ENCODE results near the gene MAP3K7CL. TPM values are rescaled to one million over a fixed set of nuclear protein-coding genes. Genes with fewer than 3 reads are reported as not detected.
"Not testable (repeated sequence)": the region's sequence is repeated elsewhere in the genome, so short reads cannot be mapped to it uniquely, and the experiment has no call there.

MAP3K7CL gene
- total RNA-seq, 1 donor from 2014 or later = 67.3 TPM

- Histone ChIP-seq H3K79me2 (ENCODE audit: insufficient read depth, low read length) (peaks cover 14% of the 10 kb centered on the region), H3K9me3 (ENCODE audit: insufficient read depth, low read depth, low read length) (no peaks in the 10 kb centered on the region), H3K4me3 (ENCODE audit: insufficient read depth, low read depth, low read length) (no peak overlapping the region), H3K9ac (ENCODE audit: low read length) (peak overlapping the region; percentile 79), H3K27me3 (ENCODE audit: insufficient read depth, low read length) (no peaks in the 10 kb centered on the region), H3K27ac (ENCODE audit: low read depth, low read length) (peak overlapping the region; percentile 97), H3K36me3 (ENCODE audit: insufficient read depth, low read length) (peaks cover 33% of the 10 kb centered on the region), H2AFZ (ENCODE audit: low read depth, low read length) (no peak overlapping the region), H4K20me1 (ENCODE audit: insufficient read depth, low read length) (no peaks in the 10 kb centered on the region), H3K4me2 (ENCODE audit: low read length) (no peak overlapping the region), H3K4me1 (ENCODE audit: insufficient read depth, low read length) (peaks cover 22% of the 10 kb centered on the region)
- DNase-seq (ENCODE audit: low read depth) = peak; percentile 71
- H3K4me1 Mint-ChIP-seq (ENCODE audit: low read depth, unreplicated experiment) = peaks cover 12% of the 10 kb centered on the region
- H3K27ac Mint-ChIP-seq (ENCODE audit: unreplicated experiment) = no peak overlapping the region
- H3K4me3 Mint-ChIP-seq (ENCODE audit: unreplicated experiment) = no peak overlapping the region
- peaks cover 16% of the 10 kb centered on the region for H3K36me3 Mint-ChIP-seq (ENCODE audit: low read depth, unreplicated experiment)
- no peaks in the 10 kb centered on the region for H3K27me3 Mint-ChIP-seq (ENCODE audit: low read depth, unreplicated experiment)
- TF ChIP-seq CTCF (IDR thresholded peaks at IDR 0.05; ENCODE audit: insufficient read depth, low read depth, low read length) (peak; percentile 73), EZH2 (IDR thresholded peaks at IDR 0.05; ENCODE audit: insufficient read depth, low read length) (no peak)
- no peaks in the 10 kb centered on the region for H3K9me3 Mint-ChIP-seq (ENCODE audit: unreplicated experiment)
- peak; percentile 66 for FAIRE-seq
These were observed 34.0 kb downstream of the MAP3K7CL start for GRCh38 chr21:29164323-29164942.

GRCh38 chr21:29166323-29166722 lies 35.9 kb downstream of the MAP3K7CL start:
- H3K9ac ChIP-seq (ENCODE audit: low read length) = no peak overlapping the region
- H3K9me3 Mint-ChIP-seq (ENCODE audit: unreplicated experiment) = no peaks in the 10 kb centered on the region
- FAIRE-seq = no peak
- H3K36me3 Mint-ChIP-seq (ENCODE audit: low read depth, unreplicated experiment) = peaks cover 9% of the 10 kb centered on the region
- no peak overlapping the region for H3K4me2 ChIP-seq (ENCODE audit: low read length)
- no peaks in the 10 kb centered on the region for H3K27me3 ChIP-seq (ENCODE audit: insufficient read depth, low read length)
- H3K4me3 Mint-ChIP-seq (ENCODE audit: unreplicated experiment) = no peak overlapping the region
- no peaks in the 10 kb centered on the region for H3K27me3 Mint-ChIP-seq (ENCODE audit: low read depth, unreplicated experiment)
- H3K79me2 ChIP-seq (ENCODE audit: insufficient read depth, low read length) = peaks cover 14% of the 10 kb centered on the region
- no peak overlapping the region for H3K27ac ChIP-seq (ENCODE audit: low read depth, low read length)
- no peak overlapping the region for H2AFZ ChIP-seq (ENCODE audit: low read depth, low read length)
- H3K27ac Mint-ChIP-seq (ENCODE audit: unreplicated experiment) = no peak overlapping the region
- H3K9me3 ChIP-seq (ENCODE audit: insufficient read depth, low read depth, low read length) = no peaks in the 10 kb centered on the region
- H3K4me1 Mint-ChIP-seq (ENCODE audit: low read depth, unreplicated experiment) = peaks cover 15% of the 10 kb centered on the region
- peaks cover 22% of the 10 kb centered on the region for H3K4me1 ChIP-seq (ENCODE audit: insufficient read depth, low read length)
- peaks cover 19% of the 10 kb centered on the region for H3K36me3 ChIP-seq (ENCODE audit: insufficient read depth, low read length)
- DNase-seq (ENCODE audit: low read depth) = no peak
- no peak overlapping the region for H3K4me3 ChIP-seq (ENCODE audit: insufficient read depth, low read depth, low read length)
- H4K20me1 ChIP-seq (ENCODE audit: insufficient read depth, low read length) = no peaks in the 10 kb centered on the region
- TF ChIP-seq EZH2 (IDR thresholded peaks at IDR 0.05; ENCODE audit: insufficient read depth, low read length) (no peak), CTCF (IDR thresholded peaks at IDR 0.05; ENCODE audit: insufficient read depth, low read depth, low read length) (no peak)

GRCh38 chr21:29166853-29167252 lies 36.4 kb downstream of the MAP3K7CL start:
- H3K4me1 ChIP-seq (ENCODE audit: insufficient read depth, low read length) = peaks cover 22% of the 10 kb centered on the region
- Mint-ChIP-seq H3K27ac (ENCODE audit: unreplicated experiment) (no peak overlapping the region), H3K4me3 (ENCODE audit: unreplicated experiment) (no peak overlapping the region), H3K36me3 (ENCODE audit: low read depth, unreplicated experiment) (peaks cover 7% of the 10 kb centered on the region), H3K9me3 (ENCODE audit: unreplicated experiment) (no peaks in the 10 kb centered on the region), H3K27me3 (ENCODE audit: low read depth, unreplicated experiment) (no peaks in the 10 kb centered on the region), H3K4me1 (ENCODE audit: low read depth, unreplicated experiment) (peaks cover 15% of the 10 kb centered on the region)
- peaks cover 14% of the 10 kb centered on the region for H3K79me2 ChIP-seq (ENCODE audit: insufficient read depth, low read length)
- TF ChIP-seq CTCF (IDR thresholded peaks at IDR 0.05; ENCODE audit: insufficient read depth, low read depth, low read length) = no peak
- no peak for TF ChIP-seq EZH2 (IDR thresholded peaks at IDR 0.05; ENCODE audit: insufficient read depth, low read length)
- peaks cover 19% of the 10 kb centered on the region for H3K36me3 ChIP-seq (ENCODE audit: insufficient read depth, low read length)
- no peaks in the 10 kb centered on the region for H3K27me3 ChIP-seq (ENCODE audit: insufficient read depth, low read length)
- FAIRE-seq (no peak), DNase-seq (ENCODE audit: low read depth) (no peak)
- no peaks in the 10 kb centered on the region for H4K20me1 ChIP-seq (ENCODE audit: insufficient read depth, low read length)
- H3K9me3 ChIP-seq (ENCODE audit: insufficient read depth, low read depth, low read length) = no peaks in the 10 kb centered on the region
- no peak overlapping the region for H2AFZ ChIP-seq (ENCODE audit: low read depth, low read length)
- H3K4me2 ChIP-seq (ENCODE audit: low read length) = no peak overlapping the region
- H3K4me3 ChIP-seq (ENCODE audit: insufficient read depth, low read depth, low read length) = no peak overlapping the region
- no peak overlapping the region for H3K27ac ChIP-seq (ENCODE audit: low read depth, low read length)
- H3K9ac ChIP-seq (ENCODE audit: low read length) = no peak overlapping the region

GRCh38 chr21:29167481-29167880 lies 37.0 kb downstream of the MAP3K7CL start:
- not testable (repeated sequence) for H3K9me3 ChIP-seq (ENCODE audit: insufficient read depth, low read depth, low read length); H3K4me3 Mint-ChIP-seq (ENCODE audit: unreplicated experiment); H2AFZ ChIP-seq (ENCODE audit: low read depth, low read length); H3K36me3 Mint-ChIP-seq (ENCODE audit: low read depth, unreplicated experiment); H3K9me3 Mint-ChIP-seq (ENCODE audit: unreplicated experiment); H3K4me2 ChIP-seq (ENCODE audit: low read length); H3K27me3 Mint-ChIP-seq (ENCODE audit: low read depth, unreplicated experiment); FAIRE-seq; H3K27ac ChIP-seq (ENCODE audit: low read depth, low read length); H3K4me3 ChIP-seq (ENCODE audit: insufficient read depth, low read depth, low read length); H4K20me1 ChIP-seq (ENCODE audit: insufficient read depth, low read length); H3K27ac Mint-ChIP-seq (ENCODE audit: unreplicated experiment); DNase-seq (ENCODE audit: low read depth); H3K9ac ChIP-seq (ENCODE audit: low read length); H3K27me3 ChIP-seq (ENCODE audit: insufficient read depth, low read length)
- Histone ChIP-seq H3K36me3 (ENCODE audit: insufficient read depth, low read length) (peaks cover 19% of the 10 kb centered on the region), H3K79me2 (ENCODE audit: insufficient read depth, low read length) (peaks cover 14% of the 10 kb centered on the region), H3K4me1 (ENCODE audit: insufficient read depth, low read length) (peaks cover 22% of the 10 kb centered on the region)
- peaks cover 15% of the 10 kb centered on the region for H3K4me1 Mint-ChIP-seq (ENCODE audit: low read depth, unreplicated experiment)
